ENCODE data around the gene GH1. TPM values are rescaled to one million over a fixed set of nuclear protein-coding genes. Genes with fewer than 3 reads are reported as not detected.

GH1 gene
- total RNA-seq, 1 donor from 2014 or later, result not detected

DNA sequence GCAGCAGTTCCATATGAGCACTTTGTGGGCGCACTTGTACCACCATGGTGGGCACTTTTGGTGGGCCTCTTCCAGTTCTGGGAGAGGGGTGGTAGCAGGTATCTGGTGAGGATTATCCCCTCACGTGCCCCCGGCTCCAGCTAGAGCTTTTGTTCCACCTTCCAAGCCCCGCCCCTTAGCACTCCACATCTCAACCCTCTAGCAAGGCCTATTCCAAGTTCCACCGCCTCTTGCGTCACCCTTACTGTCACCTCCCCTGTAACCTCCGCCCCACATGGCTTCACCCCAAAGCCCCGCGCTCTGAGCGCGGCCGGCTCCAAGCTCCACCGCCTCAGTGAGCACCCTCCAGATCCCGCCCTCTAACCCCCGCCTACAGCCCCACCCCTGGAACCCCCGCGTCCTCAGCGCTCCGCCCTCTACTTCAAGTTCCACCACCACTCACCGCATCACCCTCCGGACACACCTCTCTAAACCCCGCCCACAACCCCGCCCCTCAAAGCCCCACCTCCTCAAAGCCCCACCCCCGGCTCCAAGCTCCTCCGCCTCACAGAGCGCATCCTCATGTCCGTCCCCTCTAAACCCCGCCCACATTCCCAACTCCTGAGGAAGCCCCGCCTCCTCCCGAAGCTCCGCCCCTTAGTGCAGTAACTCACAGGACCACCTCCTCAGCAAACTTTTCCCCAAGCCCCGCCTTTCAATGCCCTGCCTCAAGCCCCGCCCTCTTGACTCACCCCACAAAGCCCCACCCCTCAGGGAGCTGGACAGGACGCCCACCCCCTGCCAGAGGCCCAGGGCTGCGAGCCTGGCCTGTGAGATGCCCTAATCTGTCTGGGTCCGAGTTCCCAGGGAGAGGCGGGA is 42.9 kb upstream of the GH1 start:
- TF ChIP-seq, protein P1, sequence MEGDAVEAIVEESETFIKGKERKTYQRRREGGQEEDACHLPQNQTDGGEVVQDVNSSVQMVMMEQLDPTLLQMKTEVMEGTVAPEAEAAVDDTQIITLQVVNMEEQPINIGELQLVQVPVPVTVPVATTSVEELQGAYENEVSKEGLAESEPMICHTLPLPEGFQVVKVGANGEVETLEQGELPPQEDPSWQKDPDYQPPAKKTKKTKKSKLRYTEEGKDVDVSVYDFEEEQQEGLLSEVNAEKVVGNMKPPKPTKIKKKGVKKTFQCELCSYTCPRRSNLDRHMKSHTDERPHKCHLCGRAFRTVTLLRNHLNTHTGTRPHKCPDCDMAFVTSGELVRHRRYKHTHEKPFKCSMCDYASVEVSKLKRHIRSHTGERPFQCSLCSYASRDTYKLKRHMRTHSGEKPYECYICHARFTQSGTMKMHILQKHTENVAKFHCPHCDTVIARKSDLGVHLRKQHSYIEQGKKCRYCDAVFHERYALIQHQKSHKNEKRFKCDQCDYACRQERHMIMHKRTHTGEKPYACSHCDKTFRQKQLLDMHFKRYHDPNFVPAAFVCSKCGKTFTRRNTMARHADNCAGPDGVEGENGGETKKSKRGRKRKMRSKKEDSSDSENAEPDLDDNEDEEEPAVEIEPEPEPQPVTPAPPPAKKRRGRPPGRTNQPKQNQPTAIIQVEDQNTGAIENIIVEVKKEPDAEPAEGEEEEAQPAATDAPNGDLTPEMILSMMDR (IDR thresholded peaks at IDR 0.05; ENCODE audit: partially characterized antibody, unreplicated experiment), result no peak
- Mint-ChIP-seq H3K27me3 (ENCODE audit: unreplicated experiment) (no peaks in the 10 kb centered on the region), H3K36me3 (ENCODE audit: unreplicated experiment) (no peaks in the 10 kb centered on the region), H3K4me3 (ENCODE audit: unreplicated experiment) (peak overlapping the region; percentile 61), H3K4me1 (ENCODE audit: low read depth, unreplicated experiment) (peaks cover 7% of the 10 kb centered on the region), H3K9me3 (ENCODE audit: unreplicated experiment) (peaks cover 2% of the 10 kb centered on the region), H3K27ac (ENCODE audit: unreplicated experiment) (no peak overlapping the region)
- peak; percentile 74 for DNase-seq

DNA sequence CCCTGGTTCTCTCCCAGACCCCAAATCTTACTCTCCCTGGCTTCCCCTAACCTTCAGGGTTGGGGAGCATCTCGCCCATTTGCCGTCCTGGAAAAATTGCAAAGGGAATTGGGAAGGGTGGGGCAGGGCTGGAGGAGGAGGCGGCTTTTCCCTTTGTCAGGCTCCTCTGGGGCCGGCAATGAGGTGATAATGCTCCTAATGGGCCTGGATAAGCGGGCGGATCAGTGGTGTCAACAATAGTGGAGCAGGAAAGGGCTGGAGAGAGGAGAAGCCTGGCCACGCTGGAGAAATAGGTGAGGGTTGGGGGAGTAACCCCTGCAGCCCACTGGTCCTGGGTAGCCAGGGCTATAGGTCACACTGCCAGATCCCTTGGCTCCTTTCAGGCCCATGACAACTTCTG is 41.8 kb upstream of the GH1 start:
- peaks cover 7% of the 10 kb centered on the region for H3K4me1 Mint-ChIP-seq (ENCODE audit: low read depth, unreplicated experiment)
- H3K27ac Mint-ChIP-seq (ENCODE audit: unreplicated experiment), result no peak overlapping the region
- H3K27me3 Mint-ChIP-seq (ENCODE audit: unreplicated experiment), result no peaks in the 10 kb centered on the region
- DNase-seq, result no peak
- peak overlapping the region; percentile 57 for H3K4me3 Mint-ChIP-seq (ENCODE audit: unreplicated experiment)
- no peaks in the 10 kb centered on the region for H3K36me3 Mint-ChIP-seq (ENCODE audit: unreplicated experiment)
- H3K9me3 Mint-ChIP-seq (ENCODE audit: unreplicated experiment), result peaks cover 2% of the 10 kb centered on the region
- TF ChIP-seq, protein P1 (IDR thresholded peaks at IDR 0.05; ENCODE audit: partially characterized antibody, unreplicated experiment), result no peak

DNA sequence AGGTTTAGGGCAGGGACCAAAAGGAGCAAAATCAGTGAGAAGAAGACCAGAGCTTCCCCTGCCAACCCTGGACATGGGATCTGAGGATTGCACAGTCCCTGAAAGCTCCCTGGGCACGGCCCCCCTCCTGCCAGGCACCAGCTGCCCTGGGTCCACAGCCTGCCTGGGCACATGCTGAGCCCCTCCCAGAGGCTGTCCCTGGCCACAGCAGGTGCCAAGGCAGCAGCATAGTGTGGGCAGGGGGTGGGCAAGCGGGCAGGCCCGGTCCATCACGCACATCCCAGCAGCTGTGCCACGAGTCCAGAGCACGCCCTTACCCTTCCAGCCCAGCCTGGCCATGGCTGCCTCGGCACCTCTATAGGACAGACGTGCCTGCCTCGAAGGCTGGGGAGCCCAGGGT is 41.4 kb upstream of the GH1 start:
- no peaks in the 10 kb centered on the region for H3K36me3 Mint-ChIP-seq (ENCODE audit: unreplicated experiment)
- TF ChIP-seq, protein P1 (IDR thresholded peaks at IDR 0.05; ENCODE audit: partially characterized antibody, unreplicated experiment), result no peak
- H3K4me1 Mint-ChIP-seq (ENCODE audit: low read depth, unreplicated experiment), result peaks cover 7% of the 10 kb centered on the region
- peak overlapping the region; percentile 34 for H3K4me3 Mint-ChIP-seq (ENCODE audit: unreplicated experiment)
- no peak for DNase-seq
- H3K9me3 Mint-ChIP-seq (ENCODE audit: unreplicated experiment), result peaks cover 2% of the 10 kb centered on the region
- no peaks in the 10 kb centered on the region for H3K27me3 Mint-ChIP-seq (ENCODE audit: unreplicated experiment)
- no peak overlapping the region for H3K27ac Mint-ChIP-seq (ENCODE audit: unreplicated experiment)

DNA sequence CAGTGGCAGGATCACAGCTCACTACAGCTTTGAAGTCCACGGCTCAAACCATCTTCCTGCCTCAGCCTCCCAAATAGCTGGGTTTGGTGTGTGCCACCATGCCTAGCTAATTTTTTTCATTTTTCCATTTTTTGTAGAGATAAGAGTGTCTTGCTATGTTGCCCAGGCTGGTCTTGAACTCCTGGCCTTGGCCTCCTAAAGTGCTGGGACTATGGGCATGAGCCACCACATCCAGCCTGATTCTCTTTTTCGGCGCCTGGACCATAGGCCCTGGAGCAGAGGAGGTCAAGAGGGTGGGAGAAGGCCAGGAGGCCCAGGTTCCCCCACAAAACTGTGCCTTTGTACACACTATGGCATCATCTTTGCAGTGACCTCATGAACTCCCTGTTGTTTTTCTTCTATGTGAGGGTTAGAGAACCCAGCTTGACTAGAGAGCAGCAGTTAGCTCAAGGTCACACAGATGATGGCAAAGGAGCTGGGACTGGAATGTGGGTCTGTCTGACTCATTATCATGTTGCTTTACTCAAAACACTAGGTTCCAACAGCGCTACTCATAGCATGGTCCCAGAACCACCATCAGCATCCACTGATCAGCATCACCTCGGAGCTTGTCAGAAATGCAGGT is 37.8 kb upstream of the GH1 start:
- TF ChIP-seq, protein P1 (IDR thresholded peaks at IDR 0.05; ENCODE audit: partially characterized antibody, unreplicated experiment), result no peak
- no peaks in the 10 kb centered on the region for H3K27me3 Mint-ChIP-seq (ENCODE audit: unreplicated experiment)
- no peak overlapping the region for H3K4me3 Mint-ChIP-seq (ENCODE audit: unreplicated experiment)
- H3K9me3 Mint-ChIP-seq (ENCODE audit: unreplicated experiment), result peaks cover 2% of the 10 kb centered on the region
- no peak for DNase-seq
- H3K27ac Mint-ChIP-seq (ENCODE audit: unreplicated experiment), result no peak overlapping the region
- no peaks in the 10 kb centered on the region for H3K36me3 Mint-ChIP-seq (ENCODE audit: unreplicated experiment)
- peaks cover 11% of the 10 kb centered on the region for H3K4me1 Mint-ChIP-seq (ENCODE audit: low read depth, unreplicated experiment)

DNA sequence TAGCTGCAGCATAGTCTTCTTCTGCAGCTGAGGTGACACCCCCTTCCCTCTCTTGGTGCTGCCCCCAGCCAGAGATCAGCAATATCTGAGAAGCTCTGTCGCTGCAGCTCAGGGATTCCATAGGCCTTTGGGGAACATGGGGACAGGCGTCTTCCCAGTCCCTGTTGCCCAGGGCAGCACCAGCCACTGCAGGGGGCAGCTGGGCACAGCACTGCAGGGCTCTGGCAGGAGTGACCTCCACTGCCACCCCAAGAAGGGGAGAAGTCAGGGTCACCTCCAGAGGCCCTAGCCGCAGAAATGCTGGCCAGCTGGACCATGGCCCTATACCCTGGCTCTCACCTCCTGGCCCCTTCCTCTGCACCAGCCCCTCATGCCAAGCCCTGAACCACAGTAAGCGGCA is 37.2 kb upstream of the GH1 start:
- Mint-ChIP-seq H3K36me3 (ENCODE audit: unreplicated experiment) (no peaks in the 10 kb centered on the region), H3K27me3 (ENCODE audit: unreplicated experiment) (peaks cover 3% of the 10 kb centered on the region), H3K4me3 (ENCODE audit: unreplicated experiment) (no peak overlapping the region), H3K4me1 (ENCODE audit: low read depth, unreplicated experiment) (peaks cover 10% of the 10 kb centered on the region), H3K9me3 (ENCODE audit: unreplicated experiment) (peaks cover 2% of the 10 kb centered on the region), H3K27ac (ENCODE audit: unreplicated experiment) (no peak overlapping the region)
- TF ChIP-seq, protein P1 (IDR thresholded peaks at IDR 0.05; ENCODE audit: partially characterized antibody, unreplicated experiment), result no peak
- no peak for DNase-seq

Measured in glutamatergic neuron (in vitro differentiated cells).